SK-N-SH (cell line): ENCODE data around the gene AFAP1L2.

Experiments used
- CHD2 ChIP-seq: fragments of 150-350 bp; IDR thresholded peaks from 2 replicates; pipeline ENCODE4 v1.6.1; 2018; ENCODE audit warnings: low read length; ENCODE audit not compliant: partially characterized antibody
- CTCF ChIP-seq: fragments of 200-600 bp; sonication (generic); IDR thresholded peaks from 2 replicates; pipeline ENCODE4 v1.6.1; 2017; ENCODE audit warnings: antibody characterized with exemption, mild to moderate bottlenecking, moderate library complexity
- EZH2phosphoT487 ChIP-seq: fragments of 200-600 bp; sonication (generic); IDR thresholded peaks from 2 replicates; pipeline ENCODE4 v1.6.1; 2017; ENCODE audit warnings: low read depth, mixed run types, mild to moderate bottlenecking, antibody characterized with exemption, moderate library complexity, borderline replicate concordance
- FOSL2 ChIP-seq: IDR thresholded peaks from 2 replicates; pipeline ENCODE4 v1.4.0; 2012; ENCODE audit warnings: low read depth, mild to moderate bottlenecking, moderate library complexity, borderline replicate concordance
- MAX ChIP-seq: IDR thresholded peaks from 2 replicates; pipeline ENCODE4 v1.4.0; 2012; ENCODE audit warnings: low read depth
- RAD21 ChIP-seq: IDR thresholded peaks from 2 replicates; pipeline ENCODE4 v1.6.1; 2012; ENCODE audit warnings: mild to moderate bottlenecking, low read length
- REST ChIP-seq: IDR thresholded peaks from 2 replicates; pipeline ENCODE4 v1.6.1; 2012; ENCODE audit warnings: mild to moderate bottlenecking, low read depth, low read length, moderate library complexity
- RXRA ChIP-seq: IDR thresholded peaks from 2 replicates; pipeline ENCODE4 v1.4.0; 2012; ENCODE audit warnings: low read depth, mild to moderate bottlenecking, borderline replicate concordance

- TF ChIP-seq RAD21 = no peak
- TF ChIP-seq MAX = no peak
- no peak for TF ChIP-seq CTCF
- TF ChIP-seq REST = no peak
- peak; percentile 43 for TF ChIP-seq CHD2
- no peak for TF ChIP-seq RXRA
- no peak for TF ChIP-seq EZH2phosphoT487
- TF ChIP-seq FOSL2 = no peak
Observed at GRCh38 chr10:114322344-114322743, 82.0 kb downstream of the AFAP1L2 start.
